ENCODE measurements around the gene MAN2B2. TPM values are rescaled to one million over a fixed set of nuclear protein-coding genes. Genes with fewer than 3 reads are reported as not detected.

MAN2B2 gene
- total and polyA plus RNA-seq, 9 of the 15 experiments (the other 6 are each of a cell fraction or from before 2014, with no cell fraction given) = 0.21 to 8.8 (median 3.7) TPM

- H3K4me3 ChIP-seq = no peak overlapping the region
- H3K4me1 ChIP-seq (replicated peaks in 1 of 2; ENCODE audit: control insufficient read depth in 2 of 2, insufficient read depth in 2 of 2, low read length in 2 of 2) = peaks cover 0 to 22% of the 10 kb centered on the region in 2 experiments; a peak in 1 of 5 replicates
- H3K27me3 ChIP-seq (ENCODE audit: control insufficient read depth in 2 of 2, insufficient read depth in 2 of 2, low read length in 2 of 2) = no peaks in the 10 kb centered on the region; a peak in 1 of 5 replicates
- H4K20me1 ChIP-seq (replicated peaks; ENCODE audit: control insufficient read depth, insufficient read depth, low read length) = no peaks in the 10 kb centered on the region
- H3K9me1 ChIP-seq (ENCODE audit: control insufficient read depth, insufficient read depth, low read length) = no peaks in the 10 kb centered on the region
- no peak overlapping the region for H2AFZ ChIP-seq (ENCODE audit: low read depth, low read length)
- no peak for FAIRE-seq
- no peak for TF ChIP-seq NR2F6 (CRISPR knock-in tag; IDR thresholded peaks at IDR 0.05)
- TF ChIP-seq ZC3H4 (CRISPR knock-in tag; IDR thresholded peaks at IDR 0.05; ENCODE audit: borderline replicate concordance) = no peak
- H3K9ac ChIP-seq (ENCODE audit: insufficient read depth in 1 of 2, low read depth in 2 of 2, low read length in 2 of 2) = no peak overlapping the region
- H3K79me2 ChIP-seq (ENCODE audit: control insufficient read depth, insufficient read depth, low read length) = no peaks in the 10 kb centered on the region
- intact Hi-C loops (cut with micrococcal nuclease) (no loop called here), in situ Hi-C loops (cut with MboI) (no loop called here)
- WGBS (ENCODE audit: insufficient coverage, low coverage, missing lambda C conversion rate) = 80% methylated on average over 10 of the region's 10 CpGs
- H3K4me2 ChIP-seq (ENCODE audit: insufficient read depth, low read length) = no peak overlapping the region
- no peak for ATAC-seq
- ChIA-PET CTCF (ENCODE audit: low intra/inter-chr PET ratio) (no interaction called here), POLR2A (interaction anchor here (1.7 kb wide), 1 partner anchor 14 kb away, joined by 4 read pairs; no protein-coding TSS in a partner anchor)
- no peaks in the 10 kb centered on the region; the same call in 1 of the 2 replicates for H3K9me3 ChIP-seq (replicated peaks; ENCODE audit: control insufficient read depth, insufficient read depth, low read depth, low read length)
- peaks cover 8% of the 10 kb centered on the region; the same call in 1 of the 3 replicates for H3K36me3 ChIP-seq (ENCODE audit: control insufficient read depth, insufficient read depth, low read length)
- no TSS peak for BruUV-seq (replicated peaks)
- H3K27ac ChIP-seq (ENCODE audit: extremely low read depth, low read depth, low read length) = no peak overlapping the region
- DNase-seq (ENCODE audit: extremely low read depth in 1 of 4, low spot score in 3 of 4) = no peak
Measured at GRCh38 chr4:6617246-6617645, 42.3 kb downstream of the MAN2B2 start.

- H3K36me3 ChIP-seq (ENCODE audit: control insufficient read depth, insufficient read depth, low read length) = peaks cover 8% of the 10 kb centered on the region; the same call in 1 of the 3 replicates
- no peak overlapping the region for H3K27ac ChIP-seq (ENCODE audit: extremely low read depth, low read depth, low read length)
- in situ Hi-C loops (cut with MboI) (no loop called here), intact Hi-C loops (cut with micrococcal nuclease) (no loop called here)
- ATAC-seq = no peak
- CTCF ChIA-PET (ENCODE audit: low intra/inter-chr PET ratio) = interaction anchor here (0.7 kb wide), 1 partner anchor 163 kb away, joined by 5 read pairs; no protein-coding TSS in a partner anchor
- H2AFZ ChIP-seq (ENCODE audit: low read depth, low read length) = no peak overlapping the region
- no TSS peak for BruUV-seq (replicated peaks)
- WGBS (ENCODE audit: insufficient coverage, low coverage, missing lambda C conversion rate) = 66% methylated on average over 17 of the region's 19 CpGs
- no peak overlapping the region for H3K4me3 ChIP-seq
- no peaks in the 10 kb centered on the region for H3K79me2 ChIP-seq (ENCODE audit: control insufficient read depth, insufficient read depth, low read length)
- FAIRE-seq = no peak
- POLR2A ChIA-PET = interaction anchor here (1.7 kb wide), 1 partner anchor 12 kb away, joined by 4 read pairs; no protein-coding TSS in a partner anchor
- no peak overlapping the region; a peak in 1 of 4 replicates for H3K9ac ChIP-seq (ENCODE audit: insufficient read depth in 1 of 2, low read depth in 2 of 2, low read length in 2 of 2)
- H3K9me1 ChIP-seq (ENCODE audit: control insufficient read depth, insufficient read depth, low read length) = no peaks in the 10 kb centered on the region
- no peak for DNase-seq (ENCODE audit: extremely low read depth in 1 of 4, low spot score in 3 of 4)
- H3K27me3 ChIP-seq (ENCODE audit: control insufficient read depth in 2 of 2, insufficient read depth in 2 of 2, low read length in 2 of 2) = no peaks in the 10 kb centered on the region
- no peaks in the 10 kb centered on the region; the same call in 1 of the 2 replicates for H3K9me3 ChIP-seq (replicated peaks; ENCODE audit: control insufficient read depth, insufficient read depth, low read depth, low read length)
- H3K4me1 ChIP-seq (replicated peaks in 1 of 2; ENCODE audit: control insufficient read depth in 2 of 2, insufficient read depth in 2 of 2, low read length in 2 of 2) = peaks cover 0 to 22% of the 10 kb centered on the region in 2 experiments; a peak in 1 of 5 replicates
- H4K20me1 ChIP-seq (replicated peaks; ENCODE audit: control insufficient read depth, insufficient read depth, low read length) = no peaks in the 10 kb centered on the region
- H3K4me2 ChIP-seq (ENCODE audit: insufficient read depth, low read length) = no peak overlapping the region
- TF ChIP-seq MLLT1 (IDR thresholded peaks at IDR 0.05) = no peak
- TF ChIP-seq TFE3 (CRISPR knock-in tag; IDR thresholded peaks at IDR 0.05) = no peak
- TF ChIP-seq RBM14 (IDR thresholded peaks at IDR 0.05; ENCODE audit: borderline replicate concordance, insufficient read depth, low read depth, low read length) = no peak
- TF ChIP-seq ARNT (IDR thresholded peaks at IDR 0.05) = no peak
- no peak for TF ChIP-seq POLR2A (conservative IDR thresholded peaks at IDR 0.05)
- TF ChIP-seq, protein P1, sequence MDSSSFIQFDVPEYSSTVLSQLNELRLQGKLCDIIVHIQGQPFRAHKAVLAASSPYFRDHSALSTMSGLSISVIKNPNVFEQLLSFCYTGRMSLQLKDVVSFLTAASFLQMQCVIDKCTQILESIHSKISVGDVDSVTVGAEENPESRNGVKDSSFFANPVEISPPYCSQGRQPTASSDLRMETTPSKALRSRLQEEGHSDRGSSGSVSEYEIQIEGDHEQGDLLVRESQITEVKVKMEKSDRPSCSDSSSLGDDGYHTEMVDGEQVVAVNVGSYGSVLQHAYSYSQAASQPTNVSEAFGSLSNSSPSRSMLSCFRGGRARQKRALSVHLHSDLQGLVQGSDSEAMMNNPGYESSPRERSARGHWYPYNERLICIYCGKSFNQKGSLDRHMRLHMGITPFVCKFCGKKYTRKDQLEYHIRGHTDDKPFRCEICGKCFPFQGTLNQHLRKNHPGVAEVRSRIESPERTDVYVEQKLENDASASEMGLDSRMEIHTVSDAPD (CRISPR knock-in tag; IDR thresholded peaks at IDR 0.05) = no peak
- TF ChIP-seq HDAC8 (tag; IDR thresholded peaks at IDR 0.05) = no peak
- TF ChIP-seq JUNB (CRISPR knock-in tag; conservative IDR thresholded peaks at IDR 0.05) = no peak
Measured at GRCh38 chr4:6618386-6619115, 43.6 kb downstream of the MAN2B2 start.

Data from K562 (cell line).